Measurements from ENCODE around the gene MAGEA9. TPM values are rescaled to one million over a fixed set of nuclear protein-coding genes. Genes with fewer than 3 reads are reported as not detected.
A peak's percentile ranks its signal among the peaks of the same experiment; 100 is the strongest.
"Not testable (repeated sequence)": the region's sequence is repeated elsewhere in the genome, so short reads cannot be mapped to it uniquely, and the experiment has no call there.

MAGEA9 gene
- total and polyA plus RNA-seq, 2 experiments from 2014 or later = not detected

DNA sequence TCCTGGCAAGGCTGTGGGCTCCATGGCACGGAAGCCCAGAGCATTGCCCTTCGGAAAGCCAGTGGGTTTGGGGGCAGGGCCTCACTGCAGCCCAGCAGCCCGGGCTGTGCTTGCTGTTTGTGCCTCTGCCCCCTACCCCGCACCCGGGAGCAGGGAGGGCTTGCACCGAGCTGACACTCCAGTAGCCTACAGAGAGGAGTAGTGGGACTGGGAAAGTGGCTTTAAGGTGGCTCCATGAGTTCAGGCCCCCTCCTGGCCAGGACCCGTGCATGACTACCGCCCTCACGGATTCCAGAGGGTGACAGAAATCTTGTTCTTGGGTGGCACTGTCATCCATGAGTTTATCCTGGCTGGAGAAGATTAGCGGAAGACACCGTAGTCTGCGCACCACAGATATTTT, 11.4 kb upstream of the MAGEA9 start:
- not testable (repeated sequence) for H4K20me1 ChIP-seq (replicated peaks; ENCODE audit: insufficient read depth); H3K9me3 Mint-ChIP-seq; H3K79me2 ChIP-seq (replicated peaks; ENCODE audit: insufficient read depth); H3K36me3 Mint-ChIP-seq (ENCODE audit: low read depth); H2AFZ ChIP-seq; H3K4me1 ChIP-seq (ENCODE audit: insufficient read depth); H3K27me3 Mint-ChIP-seq (ENCODE audit: insufficient read depth, low read depth, poor library complexity); H3K36me3 ChIP-seq (ENCODE audit: insufficient read depth); H3K4me3 ChIP-seq; H3K27me3 ChIP-seq (ENCODE audit: insufficient read depth); H3F3A ChIP-seq (replicated peaks; ENCODE audit: low read depth); H3K4me2 ChIP-seq; H3K27ac Mint-ChIP-seq; H3K4me3 Mint-ChIP-seq; H3K9me2 ChIP-seq (ENCODE audit: insufficient read depth); H3K27ac ChIP-seq (ENCODE audit: low read depth); DNase-seq (ENCODE audit: low spot score); H3K4me1 Mint-ChIP-seq
- peak; percentile 77 for ATAC-seq

DNA sequence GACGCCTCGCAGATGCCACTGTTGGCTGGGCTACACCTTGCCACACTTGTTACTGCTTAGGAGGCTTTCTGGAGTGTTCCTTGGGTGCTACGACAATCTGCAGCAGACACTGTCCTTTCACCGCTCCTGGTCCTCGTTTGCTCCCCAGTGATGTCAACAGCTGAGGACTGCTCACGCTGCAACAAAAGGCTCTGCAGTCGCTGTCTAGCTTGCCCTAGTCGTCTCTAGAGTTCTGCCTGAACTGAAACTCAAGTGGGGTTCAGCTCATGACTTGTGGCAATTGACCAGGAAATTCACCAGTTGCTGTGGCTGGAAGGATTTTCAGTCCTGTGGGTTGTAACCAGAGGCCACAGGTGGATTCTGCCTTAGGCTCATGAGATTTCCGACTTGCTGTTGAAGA, 8.7 kb upstream of the MAGEA9 start:
- not testable (repeated sequence) for H3K9me2 ChIP-seq (ENCODE audit: insufficient read depth); H3K27ac Mint-ChIP-seq; H3K4me3 ChIP-seq; H3K27me3 Mint-ChIP-seq (ENCODE audit: insufficient read depth, low read depth, poor library complexity); H3K9me3 Mint-ChIP-seq; H3K4me2 ChIP-seq; H3F3A ChIP-seq (replicated peaks; ENCODE audit: low read depth); ATAC-seq; H3K79me2 ChIP-seq (replicated peaks; ENCODE audit: insufficient read depth); H3K27me3 ChIP-seq (ENCODE audit: insufficient read depth); H3K4me3 Mint-ChIP-seq; H2AFZ ChIP-seq; DNase-seq (ENCODE audit: low spot score); H4K20me1 ChIP-seq (replicated peaks; ENCODE audit: insufficient read depth); H3K36me3 Mint-ChIP-seq (ENCODE audit: low read depth); H3K36me3 ChIP-seq (ENCODE audit: insufficient read depth); H3K4me1 Mint-ChIP-seq; H3K27ac ChIP-seq (ENCODE audit: low read depth); H3K4me1 ChIP-seq (ENCODE audit: insufficient read depth)

DNA sequence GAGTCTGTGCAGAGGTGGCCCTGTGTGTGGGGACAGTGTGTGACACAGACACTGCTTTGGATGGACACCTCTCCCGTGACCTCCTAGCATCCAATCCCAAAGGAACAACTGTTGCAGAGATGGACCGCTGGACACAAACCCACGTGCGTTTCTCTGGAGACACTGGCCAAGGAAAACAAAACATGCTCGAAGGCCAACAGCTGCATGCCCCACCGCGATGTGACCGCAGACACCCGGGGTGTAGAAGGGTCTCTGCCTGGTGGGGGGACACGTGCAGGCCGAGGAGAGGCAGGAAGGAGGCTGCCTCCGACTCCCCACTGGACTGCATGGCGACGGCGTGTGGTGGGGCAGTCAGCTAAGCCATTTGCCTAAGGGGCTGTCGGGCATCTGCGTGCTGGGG, 8.0 kb upstream of the MAGEA9 start, which contains the start of gene HSFX1:
HSFX1 (plus strand) TSS at position 301 of the 400 bp plus-strand sequence. CDS start 614 bp downstream, outside the sequence.
- H3K27ac ChIP-seq (ENCODE audit: low read depth); H3F3A ChIP-seq (replicated peaks; ENCODE audit: low read depth); DNase-seq (ENCODE audit: low spot score); H3K27me3 ChIP-seq (ENCODE audit: insufficient read depth); H3K4me3 Mint-ChIP-seq; H3K4me1 ChIP-seq (ENCODE audit: insufficient read depth); H3K27me3 Mint-ChIP-seq (ENCODE audit: insufficient read depth, low read depth, poor library complexity); H2AFZ ChIP-seq; ATAC-seq; H3K4me1 Mint-ChIP-seq; H3K36me3 Mint-ChIP-seq (ENCODE audit: low read depth); H3K9me3 Mint-ChIP-seq; H3K79me2 ChIP-seq (replicated peaks; ENCODE audit: insufficient read depth); H3K36me3 ChIP-seq (ENCODE audit: insufficient read depth); H3K4me2 ChIP-seq; H4K20me1 ChIP-seq (replicated peaks; ENCODE audit: insufficient read depth); H3K4me3 ChIP-seq; H3K9me2 ChIP-seq (ENCODE audit: insufficient read depth); H3K27ac Mint-ChIP-seq: not testable (repeated sequence)

DNA sequence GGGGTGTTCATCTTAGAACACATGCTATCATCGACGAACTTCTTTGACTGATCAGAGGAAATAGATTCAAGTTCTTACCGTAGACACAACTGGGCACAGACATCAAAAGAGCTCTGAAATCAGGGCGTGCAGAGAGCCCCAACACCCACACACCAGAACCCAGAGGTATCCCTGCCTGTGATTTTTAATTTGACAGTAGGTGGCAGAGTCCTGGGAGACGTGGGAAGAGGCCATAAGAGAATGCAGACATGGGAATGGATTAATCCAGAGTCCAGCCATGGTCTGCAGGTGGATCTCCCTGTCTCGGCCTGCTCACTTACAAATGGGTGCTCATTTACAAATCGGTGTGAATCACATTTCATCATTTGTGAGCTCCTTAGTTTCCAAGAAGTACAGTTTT, 3.7 kb upstream of the MAGEA9 start:
- H3K4me3 Mint-ChIP-seq; H3K79me2 ChIP-seq (replicated peaks; ENCODE audit: insufficient read depth); H3K9me2 ChIP-seq (ENCODE audit: insufficient read depth); H2AFZ ChIP-seq; ATAC-seq; H3K4me3 ChIP-seq; H4K20me1 ChIP-seq (replicated peaks; ENCODE audit: insufficient read depth); H3K36me3 ChIP-seq (ENCODE audit: insufficient read depth); H3K4me2 ChIP-seq; H3K27ac Mint-ChIP-seq; DNase-seq (ENCODE audit: low spot score); H3K27me3 Mint-ChIP-seq (ENCODE audit: insufficient read depth, low read depth, poor library complexity); H3K27me3 ChIP-seq (ENCODE audit: insufficient read depth); H3K4me1 Mint-ChIP-seq; H3F3A ChIP-seq (replicated peaks; ENCODE audit: low read depth); H3K9me3 Mint-ChIP-seq; H3K36me3 Mint-ChIP-seq (ENCODE audit: low read depth); H3K4me1 ChIP-seq (ENCODE audit: insufficient read depth); H3K27ac ChIP-seq (ENCODE audit: low read depth): not testable (repeated sequence)

DNA sequence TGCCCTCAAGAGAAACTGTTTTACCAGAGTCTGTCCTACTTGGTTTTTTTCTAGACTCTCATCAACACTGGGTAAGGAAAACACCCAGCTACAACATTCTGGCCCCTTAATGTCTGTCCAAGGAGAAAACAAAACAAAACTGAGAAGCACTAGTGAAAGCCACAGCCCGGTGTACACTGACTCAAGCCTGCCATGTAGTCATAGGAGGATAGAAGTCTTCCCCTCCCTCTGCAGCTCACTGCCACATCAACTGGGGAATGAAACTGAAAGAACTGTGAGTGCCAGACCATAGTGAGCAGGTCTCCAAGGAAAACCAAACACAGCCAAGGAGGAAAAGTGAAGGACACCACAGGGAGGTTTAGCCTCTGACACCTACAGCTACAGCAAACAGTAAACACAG, 13.8 kb downstream of the MAGEA9 start:
- H3K36me3 Mint-ChIP-seq (ENCODE audit: low read depth); H3K27me3 ChIP-seq (ENCODE audit: insufficient read depth); H3K27ac ChIP-seq (ENCODE audit: low read depth); ATAC-seq; H3K4me1 ChIP-seq (ENCODE audit: insufficient read depth); H3K36me3 ChIP-seq (ENCODE audit: insufficient read depth); H3K4me3 ChIP-seq; H3K9me3 Mint-ChIP-seq; H3K27ac Mint-ChIP-seq; H3K79me2 ChIP-seq (replicated peaks; ENCODE audit: insufficient read depth); DNase-seq (ENCODE audit: low spot score); H3K27me3 Mint-ChIP-seq (ENCODE audit: insufficient read depth, low read depth, poor library complexity); H4K20me1 ChIP-seq (replicated peaks; ENCODE audit: insufficient read depth); H3F3A ChIP-seq (replicated peaks; ENCODE audit: low read depth); H2AFZ ChIP-seq; H3K4me3 Mint-ChIP-seq; H3K9me2 ChIP-seq (ENCODE audit: insufficient read depth); H3K4me2 ChIP-seq: not testable (repeated sequence)
- peaks cover 11% of the 10 kb centered on the region for H3K4me1 Mint-ChIP-seq

All from GM23338 (cell line).